ENCODE data around the gene FAM163A.

GRCh38 chr1:179774566-179774965, 31.5 kb downstream of the FAM163A start:
- no peak for TF ChIP-seq CTCF (IDR thresholded peaks at IDR 0.05; ENCODE audit: low read length)
- TF ChIP-seq EZH2 (IDR thresholded peaks at IDR 0.05; ENCODE audit: borderline replicate concordance, low read length), result no peak
